Epithelial cell of esophagus (primary cell): ENCODE measurements around the gene BABAM1.

ENCODE experiments used
- DNase-seq: peaks from one replicate; pipeline ENCODE4 v3.0.0; 2010; ENCODE audit warnings: low read depth
- H3K4me3 ChIP-seq: 2 replicates; pipeline ENCODE4 v1.5.1; 2011; ENCODE audit warnings: mild to moderate bottlenecking, low read length, control low read depth
- TF ChIP-seq, protein P1 (sequence below): IDR thresholded peaks from 2 replicates; pipeline ENCODE4 v1.5.1; 2011; ENCODE audit warnings: low read depth, mild to moderate bottlenecking, low read length, control low read depth, inconsistent platforms; ENCODE audit not compliant: insufficient read depth; ENCODE audit errors: missing control alignments

The BABAM1 gene

GRCh38 chr19:17304386-17305215, 37.4 kb downstream of the BABAM1 start:
- TF ChIP-seq, protein P1, sequence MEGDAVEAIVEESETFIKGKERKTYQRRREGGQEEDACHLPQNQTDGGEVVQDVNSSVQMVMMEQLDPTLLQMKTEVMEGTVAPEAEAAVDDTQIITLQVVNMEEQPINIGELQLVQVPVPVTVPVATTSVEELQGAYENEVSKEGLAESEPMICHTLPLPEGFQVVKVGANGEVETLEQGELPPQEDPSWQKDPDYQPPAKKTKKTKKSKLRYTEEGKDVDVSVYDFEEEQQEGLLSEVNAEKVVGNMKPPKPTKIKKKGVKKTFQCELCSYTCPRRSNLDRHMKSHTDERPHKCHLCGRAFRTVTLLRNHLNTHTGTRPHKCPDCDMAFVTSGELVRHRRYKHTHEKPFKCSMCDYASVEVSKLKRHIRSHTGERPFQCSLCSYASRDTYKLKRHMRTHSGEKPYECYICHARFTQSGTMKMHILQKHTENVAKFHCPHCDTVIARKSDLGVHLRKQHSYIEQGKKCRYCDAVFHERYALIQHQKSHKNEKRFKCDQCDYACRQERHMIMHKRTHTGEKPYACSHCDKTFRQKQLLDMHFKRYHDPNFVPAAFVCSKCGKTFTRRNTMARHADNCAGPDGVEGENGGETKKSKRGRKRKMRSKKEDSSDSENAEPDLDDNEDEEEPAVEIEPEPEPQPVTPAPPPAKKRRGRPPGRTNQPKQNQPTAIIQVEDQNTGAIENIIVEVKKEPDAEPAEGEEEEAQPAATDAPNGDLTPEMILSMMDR = no peak
- H3K4me3 ChIP-seq = no peak overlapping the region
- DNase-seq = peak; percentile 74

DNA sequence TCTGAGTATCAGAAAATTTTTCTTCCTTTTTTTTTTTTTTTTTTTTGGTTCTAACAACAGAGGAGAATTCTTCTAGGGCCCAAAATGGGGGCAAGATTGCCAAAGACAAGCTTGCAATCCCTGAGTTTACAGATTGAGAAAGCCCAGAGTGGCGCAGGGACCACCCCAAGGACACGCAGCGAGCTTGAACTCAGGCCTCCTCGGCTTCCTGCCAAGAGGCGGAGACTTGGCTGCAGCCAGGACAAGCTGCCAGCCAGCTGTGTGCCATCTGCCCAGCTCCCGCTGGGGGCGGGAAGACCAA, 37.9 kb downstream of the BABAM1 start:
- DNase-seq = no peak
- no peak overlapping the region for H3K4me3 ChIP-seq
- TF ChIP-seq, protein P1 = no peak

DNA sequence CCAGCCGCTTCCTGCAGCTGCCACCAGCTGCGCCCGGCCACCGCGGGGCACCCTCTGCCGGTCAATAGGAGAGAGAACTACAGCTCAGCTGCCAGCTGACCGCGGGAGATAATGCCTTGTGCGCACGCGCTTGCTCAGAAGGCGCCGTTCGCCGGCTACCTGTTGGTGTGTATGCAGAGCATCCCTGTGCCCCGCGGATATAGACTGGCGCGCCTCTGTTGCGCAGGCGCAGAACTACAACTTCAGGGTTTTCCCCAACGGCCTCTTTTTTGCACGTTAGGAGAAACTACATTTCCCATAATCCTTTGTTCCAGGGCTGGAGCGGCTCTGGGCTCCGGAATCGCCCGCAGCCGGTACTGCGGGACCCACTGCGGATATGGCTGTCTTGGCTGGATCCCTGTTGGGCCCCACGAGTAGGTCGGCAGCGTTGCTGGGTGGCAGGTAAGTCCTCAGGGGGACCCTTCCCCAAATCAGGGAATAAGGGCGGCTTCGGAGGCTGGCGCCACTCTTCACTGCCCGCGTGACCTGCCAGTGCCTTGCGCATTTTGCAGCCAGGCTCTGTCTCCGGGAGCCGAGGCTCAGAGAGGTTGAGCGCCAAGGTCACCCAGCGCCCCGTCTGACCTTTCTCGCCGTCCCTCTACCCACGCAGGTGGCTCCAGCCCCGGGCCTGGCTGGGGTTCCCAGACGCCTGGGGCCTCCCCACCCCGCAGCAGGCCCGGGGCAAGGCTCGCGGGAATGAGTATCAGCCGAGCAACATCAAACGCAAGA, 38.5 kb downstream of the BABAM1 start, which contains the start of gene MRPL34:
Gene MRPL34, plus strand, starts transcription at position 356 of the 768 bp plus-strand sequence. Its CDS starts 21 bp downstream, at position 377.
- DNase-seq = peak; percentile 100
- TF ChIP-seq, protein P1 = peak; percentile 86
- H3K4me3 ChIP-seq = peak within 1 kb of the TSS; percentile 86

DNA sequence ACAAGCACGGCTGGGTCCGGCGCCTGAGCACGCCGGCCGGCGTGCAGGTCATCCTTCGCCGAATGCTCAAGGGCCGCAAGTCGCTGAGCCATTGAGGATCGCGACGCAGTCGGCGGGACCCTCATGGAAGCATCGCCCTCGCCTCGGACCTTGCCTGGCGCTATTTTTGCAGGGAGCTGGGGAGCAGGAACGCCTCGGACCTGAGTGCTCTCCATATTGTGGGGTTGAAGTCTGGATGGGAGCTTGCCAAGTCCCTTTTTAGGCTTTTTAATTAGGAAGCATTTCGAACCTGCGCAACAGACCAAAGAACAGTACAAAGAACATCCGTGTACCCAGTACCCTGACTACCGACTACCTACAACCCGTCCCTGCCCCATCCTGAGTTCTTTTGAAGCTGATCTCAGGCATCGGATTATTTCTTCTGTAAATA, 39.1 kb downstream of the BABAM1 start:
- DNase-seq = no peak
- peak overlapping the region; percentile 86 for H3K4me3 ChIP-seq
- TF ChIP-seq, protein P1 = no peak

DNA sequence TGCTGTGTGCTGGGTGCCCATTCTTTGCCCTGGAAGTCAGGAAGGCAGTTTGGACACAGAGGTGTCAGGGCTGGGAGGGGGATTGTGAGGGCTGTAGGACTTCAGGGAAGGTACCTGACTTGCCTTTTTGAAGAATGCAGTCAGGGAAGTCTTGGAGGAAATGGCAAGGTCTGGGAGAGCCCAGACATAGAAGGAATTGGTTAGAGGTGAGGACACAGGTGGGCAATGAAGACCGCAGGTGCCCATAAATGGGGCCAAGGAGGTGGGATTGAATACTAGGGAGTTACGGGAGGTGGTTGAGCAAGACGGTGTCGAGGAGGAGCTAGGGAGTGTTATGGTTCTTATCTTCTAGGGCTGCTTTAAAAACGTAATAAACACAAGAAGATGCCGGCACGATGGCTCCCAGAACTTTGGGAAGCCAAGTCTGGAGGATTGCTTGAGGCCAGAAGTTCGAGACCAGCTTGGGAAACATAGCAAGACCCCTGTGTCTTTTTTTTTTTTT, 40.7 kb downstream of the BABAM1 start:
- TF ChIP-seq, protein P1 = no peak

DNA sequence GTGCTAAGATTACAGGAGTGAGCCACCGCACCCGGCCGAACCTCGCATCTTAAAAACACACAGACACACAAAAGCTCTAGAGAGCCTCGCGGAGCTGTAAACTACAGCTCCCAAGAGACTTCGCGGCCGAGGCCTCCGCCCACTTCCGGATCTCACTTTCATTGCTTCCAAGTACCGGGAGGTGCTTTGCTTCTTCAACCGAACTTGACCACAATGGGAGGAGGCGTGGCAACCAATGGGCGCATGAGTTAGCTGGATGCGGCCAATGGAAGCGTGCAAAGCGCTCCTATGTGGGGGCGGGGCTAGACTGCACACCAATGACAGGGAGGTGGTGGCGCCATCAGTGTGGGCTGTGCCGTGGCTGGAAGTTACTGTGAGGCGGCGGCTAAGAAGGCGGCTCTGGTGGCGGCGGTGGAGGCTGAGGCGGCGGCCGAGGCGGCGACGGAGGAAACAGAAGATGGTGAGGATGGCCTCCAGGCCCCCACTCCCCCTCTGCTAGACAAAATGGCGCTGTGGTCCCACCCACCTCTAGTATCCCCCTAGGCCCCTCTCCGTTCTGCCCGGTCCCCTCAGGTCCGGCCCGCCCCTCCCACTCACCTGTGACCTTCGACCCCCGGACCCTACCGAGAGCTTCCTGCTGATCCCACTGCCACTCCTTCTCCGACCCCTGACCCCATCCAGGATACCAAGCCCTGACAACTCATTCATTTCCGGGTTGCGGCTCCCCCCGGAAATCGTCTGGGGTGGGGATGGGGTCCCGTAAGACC, 42.1 kb downstream of the BABAM1 start, which contains the start of gene DDA1:
Gene DDA1, plus strand, starts transcription at position 366 of the 767 bp plus-strand sequence. Its CDS starts 92 bp downstream, at position 458.
- peak within 1 kb of the TSS; percentile 82 for H3K4me3 ChIP-seq
- TF ChIP-seq, protein P1 = no peak
- DNase-seq = peak; percentile 100

More for the DNA sequence above, 40.7 kb downstream of the BABAM1 start:
- no peak for DNase-seq
- no peak overlapping the region for H3K4me3 ChIP-seq
